GM19438 (cell line): ENCODE measurements around the gene KPNA1.
"Not testable (repeated sequence)": the region's sequence is repeated elsewhere in the genome, so short reads cannot be mapped to it uniquely, and the experiment has no call there.

Experiments used
- ATAC-seq: cut with Tn5 transposase; IDR thresholded peaks from one replicate; pipeline ENCODE4 v1.9.1; 2021; ENCODE audit warnings: low read depth; ENCODE audit not compliant: unreplicated experiment

Gene KPNA1

DNA sequence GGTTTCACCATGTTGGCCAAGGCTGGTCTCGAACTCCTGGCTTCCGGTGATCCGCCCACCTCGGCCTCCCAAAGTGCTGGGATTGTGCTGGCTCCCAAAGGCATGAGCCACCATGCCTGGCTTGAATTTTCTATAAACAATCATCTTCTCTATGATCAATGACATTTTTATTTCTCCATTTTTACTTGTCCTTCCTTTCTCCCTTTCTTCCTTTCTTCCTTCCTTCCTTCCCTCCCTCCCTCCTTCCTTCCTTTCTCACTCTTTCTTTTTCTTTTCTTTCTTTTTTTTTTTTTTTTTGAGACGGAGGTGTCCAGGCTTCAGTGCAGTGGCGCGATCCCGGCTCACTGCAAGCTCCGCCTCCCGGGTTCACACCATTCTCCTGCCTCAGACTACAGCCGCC is 8.6 kb upstream of the KPNA1 start:
- no peak for ATAC-seq

DNA sequence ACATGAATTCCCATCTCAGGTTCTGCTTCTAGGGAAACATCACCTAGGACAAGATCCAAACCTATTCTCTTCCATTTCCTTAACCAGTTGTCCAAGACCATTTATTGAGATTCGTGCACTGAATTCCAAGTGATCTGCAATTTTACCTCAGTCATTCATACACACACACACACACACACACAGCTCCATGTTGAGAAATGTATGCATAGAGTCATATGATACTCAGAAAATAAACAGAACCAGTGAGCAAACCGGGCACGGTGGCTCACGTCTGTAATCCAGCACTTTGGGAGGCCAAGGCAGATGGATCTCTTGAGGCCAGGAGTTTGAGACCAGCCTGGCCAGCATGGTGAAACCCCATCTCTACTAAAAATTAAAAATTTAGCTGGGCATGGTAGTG is 6.1 kb upstream of the KPNA1 start:
- no peak for ATAC-seq

DNA sequence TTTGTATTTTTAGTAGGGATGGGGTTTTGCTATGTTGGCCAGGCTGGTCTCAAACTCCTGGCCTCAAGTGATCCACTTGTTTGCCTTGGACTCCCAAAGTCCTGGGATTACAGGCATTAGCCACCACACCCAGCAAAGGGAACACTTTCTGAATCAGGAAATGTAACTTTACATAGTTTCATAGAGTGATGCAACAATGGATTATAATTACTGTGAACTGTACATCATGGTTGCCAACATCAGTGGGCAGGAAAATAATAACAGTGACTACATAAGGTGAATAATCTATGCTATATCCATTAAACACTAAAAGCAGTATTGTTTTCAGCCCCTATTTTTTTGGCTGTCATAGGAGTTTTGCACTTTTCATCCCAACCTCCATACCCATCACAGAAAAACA is 5.0 kb upstream of the KPNA1 start:
- ATAC-seq = no peak

DNA sequence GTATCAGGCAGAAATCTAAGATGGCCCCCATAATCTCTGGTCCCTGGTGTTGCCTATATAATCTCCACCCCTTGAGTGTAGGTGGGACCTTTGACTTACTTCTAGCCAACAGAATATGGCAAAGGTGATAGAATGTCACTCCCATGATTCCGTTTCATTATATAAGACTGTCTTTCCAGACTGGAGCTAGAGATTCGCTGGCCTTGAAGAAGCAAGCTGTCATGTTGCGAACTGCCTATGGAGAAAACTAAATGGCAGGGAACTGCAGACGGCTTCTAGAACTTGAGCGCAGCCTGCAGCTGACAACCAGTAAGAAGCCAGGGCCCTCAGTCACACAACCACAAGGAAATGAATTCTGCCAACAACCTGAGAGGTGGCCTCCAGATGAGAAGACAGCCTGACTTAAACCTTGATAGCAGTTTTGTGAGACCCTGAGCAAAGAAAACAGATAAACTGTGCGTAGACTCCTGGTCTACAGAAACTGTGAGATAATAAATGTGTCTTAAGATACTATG is 2.2 kb upstream of the KPNA1 start:
- no peak for ATAC-seq

DNA sequence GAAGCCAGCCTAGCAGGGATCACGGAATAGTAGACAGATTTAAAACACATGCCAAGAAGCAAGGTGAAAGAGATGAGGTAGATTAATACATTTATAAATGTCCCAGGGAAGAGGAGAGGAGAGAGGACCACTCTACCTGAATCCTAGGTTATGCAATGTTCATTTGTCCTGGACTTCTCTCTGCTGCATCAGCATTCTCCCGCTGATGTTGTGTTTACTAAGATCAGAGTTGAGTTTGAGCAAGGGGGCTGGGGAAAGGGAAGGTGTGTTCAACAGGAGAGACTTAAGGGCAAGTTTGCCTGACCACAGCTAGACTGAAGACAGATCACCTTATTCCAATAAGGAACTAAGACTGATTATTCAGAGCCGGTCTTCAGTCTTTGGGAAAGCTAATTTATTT is 1.1 kb upstream of the KPNA1 start:
- ATAC-seq = no peak

DNA sequence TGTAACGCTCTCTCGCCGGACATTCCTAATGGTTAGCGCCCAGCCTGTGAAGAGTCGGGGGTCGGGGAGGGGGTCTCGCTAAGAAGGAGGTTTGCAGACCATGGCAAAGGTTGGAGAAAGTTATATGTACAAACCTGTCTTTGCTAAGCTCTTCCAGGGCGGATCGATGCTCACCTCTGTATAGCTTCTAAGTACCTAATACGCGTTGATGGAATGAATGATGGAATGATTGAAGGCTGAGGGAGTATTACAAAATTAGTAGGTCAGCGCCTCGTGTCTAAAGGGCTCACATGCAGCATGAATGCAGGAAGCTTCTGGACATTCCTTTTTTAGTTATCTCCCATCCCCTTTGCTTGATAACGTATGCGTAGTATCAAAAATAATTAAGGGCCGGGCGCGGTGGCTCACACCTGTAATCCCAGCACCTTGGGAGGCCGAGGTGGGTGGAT is 305 bp upstream of the KPNA1 start:
- ATAC-seq = no peak

DNA sequence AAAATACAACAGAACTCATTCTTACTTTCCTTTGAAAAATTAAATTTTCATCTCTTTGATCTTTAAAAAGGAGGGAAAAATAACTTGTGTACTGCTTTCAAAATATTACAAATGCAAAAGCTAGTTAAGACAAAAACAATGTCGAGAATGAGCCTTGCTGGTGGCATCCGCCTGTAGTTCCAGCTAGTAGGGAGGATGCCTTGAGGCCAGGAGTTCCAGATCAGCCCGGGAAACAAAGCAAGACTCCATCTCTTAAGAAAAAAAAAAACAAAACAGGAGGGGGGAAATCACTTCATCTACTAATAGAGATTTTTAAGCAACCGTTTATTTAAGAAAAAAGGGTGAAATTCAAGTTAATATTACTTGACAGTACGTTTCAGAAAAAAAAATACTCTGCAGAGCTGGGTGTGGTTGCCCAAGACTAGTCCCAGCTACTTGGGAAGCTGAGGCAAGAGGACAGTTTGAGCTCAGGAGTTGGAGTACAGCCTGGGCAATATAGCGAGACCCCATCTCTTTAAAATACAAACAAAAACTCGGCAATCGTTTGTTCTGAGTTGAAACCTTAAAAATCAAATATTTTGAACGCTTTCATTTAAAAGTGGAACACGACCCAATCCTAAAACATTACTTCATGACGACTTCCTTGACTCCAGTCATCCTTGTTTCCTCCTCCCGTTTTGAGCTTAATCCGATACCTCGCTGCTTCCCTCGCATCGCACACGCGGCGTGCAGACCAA is 1.2 kb downstream of the KPNA1 start:
- no peak for ATAC-seq

DNA sequence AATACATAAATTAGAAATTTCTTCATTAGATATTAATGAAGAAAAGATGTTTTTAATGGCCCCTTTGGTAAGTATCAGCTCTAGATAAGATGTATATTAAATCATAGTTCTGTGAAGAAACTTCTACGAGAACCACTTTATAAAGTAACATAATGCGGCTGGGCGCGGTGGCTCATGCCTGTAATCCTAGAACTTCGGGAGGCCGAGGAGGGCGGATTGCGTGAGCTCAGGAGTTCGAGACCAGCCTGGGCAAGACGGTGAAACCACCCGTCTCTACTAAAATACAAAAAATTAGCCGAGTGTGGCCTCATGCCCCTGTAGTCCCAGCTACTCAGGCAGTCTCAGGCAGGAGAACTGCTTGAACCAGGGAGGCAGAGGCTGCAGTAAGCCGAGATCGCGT is 2.5 kb downstream of the KPNA1 start:
- no peak for ATAC-seq

DNA sequence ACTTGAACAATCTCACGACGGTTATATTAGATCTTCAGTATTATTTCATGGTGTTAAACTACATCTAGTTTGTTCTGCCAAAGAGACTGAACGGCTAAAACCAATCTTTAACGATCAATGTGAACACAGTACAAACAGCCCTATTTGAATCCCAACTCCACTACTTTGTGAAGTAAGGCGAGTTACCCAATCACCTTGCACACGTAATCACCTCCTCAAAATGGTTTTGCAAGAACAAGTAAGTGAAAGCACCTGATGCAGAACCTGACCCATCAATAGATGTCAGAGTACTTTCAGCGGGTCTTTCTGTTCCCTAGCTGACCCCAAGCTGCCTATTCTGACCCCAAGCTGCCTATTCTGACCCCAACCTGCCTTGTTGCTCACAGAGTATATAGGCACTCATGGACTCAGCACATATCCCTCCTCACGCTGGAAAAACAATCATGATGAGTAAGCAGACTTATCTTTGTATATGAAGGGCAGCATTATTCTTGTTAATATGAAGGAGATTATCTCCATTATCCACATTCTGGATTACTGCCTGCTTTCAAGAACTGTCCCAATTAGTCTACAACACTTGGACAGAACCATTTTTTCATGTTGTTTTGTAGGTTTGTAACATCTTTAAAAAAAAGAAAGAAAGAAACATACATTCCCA is 3.7 kb downstream of the KPNA1 start:
- no peak for ATAC-seq

DNA sequence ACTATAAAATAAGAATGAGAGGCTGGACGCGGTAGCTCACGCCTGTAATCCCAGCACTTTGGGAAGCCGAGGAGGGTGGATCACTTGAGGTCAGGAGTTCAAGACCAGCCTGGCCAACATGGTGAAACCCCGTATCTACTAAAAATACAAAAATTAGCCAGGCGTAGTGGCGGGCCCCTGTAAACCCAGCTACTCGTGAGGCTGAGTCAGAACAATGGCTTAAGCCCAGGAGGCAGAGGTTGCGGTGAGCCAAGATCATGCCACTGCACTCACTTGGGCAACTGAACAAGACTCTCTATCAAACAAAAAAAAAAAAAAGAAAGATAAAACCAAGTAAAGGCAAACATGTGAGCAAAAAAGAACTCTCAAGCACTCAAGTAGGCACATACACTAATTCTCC is 5.8 kb downstream of the KPNA1 start:
- ATAC-seq = not testable (repeated sequence)

DNA sequence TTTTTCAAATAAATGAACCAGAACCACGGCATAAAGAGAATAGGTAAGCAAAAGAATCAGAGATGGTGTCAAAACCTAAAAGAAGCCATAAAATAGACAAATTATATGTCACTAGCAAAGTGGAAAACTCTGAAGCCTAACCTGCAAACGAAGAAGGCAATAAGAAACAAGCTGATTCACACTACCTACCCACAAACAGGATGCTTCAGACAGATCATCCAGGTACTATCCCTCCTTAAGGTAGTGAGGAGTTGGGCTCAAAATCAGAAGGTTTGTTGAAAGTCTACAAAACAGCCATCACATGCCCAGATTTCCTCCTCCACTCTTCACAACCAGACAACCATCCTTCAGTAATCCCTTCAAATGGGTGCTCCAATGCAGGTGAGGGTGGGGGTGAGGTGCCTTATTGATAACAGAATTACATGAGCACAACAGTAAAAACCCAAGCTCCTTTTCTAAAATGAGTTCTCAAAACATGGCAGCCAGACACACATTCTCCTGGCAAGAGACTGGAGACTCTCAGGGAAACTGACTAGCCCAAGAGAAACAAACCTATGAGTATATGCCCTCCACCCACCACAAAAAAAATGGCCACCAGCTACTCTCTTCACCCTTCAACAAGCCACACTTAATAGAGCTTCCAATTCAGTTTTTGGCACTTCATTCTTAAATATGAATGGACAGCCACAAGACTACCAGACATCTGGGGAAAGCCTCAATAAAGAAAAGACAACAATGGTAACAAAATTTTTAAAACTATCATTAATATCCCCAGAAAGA is 6.4 kb downstream of the KPNA1 start:
- ATAC-seq = no peak

DNA sequence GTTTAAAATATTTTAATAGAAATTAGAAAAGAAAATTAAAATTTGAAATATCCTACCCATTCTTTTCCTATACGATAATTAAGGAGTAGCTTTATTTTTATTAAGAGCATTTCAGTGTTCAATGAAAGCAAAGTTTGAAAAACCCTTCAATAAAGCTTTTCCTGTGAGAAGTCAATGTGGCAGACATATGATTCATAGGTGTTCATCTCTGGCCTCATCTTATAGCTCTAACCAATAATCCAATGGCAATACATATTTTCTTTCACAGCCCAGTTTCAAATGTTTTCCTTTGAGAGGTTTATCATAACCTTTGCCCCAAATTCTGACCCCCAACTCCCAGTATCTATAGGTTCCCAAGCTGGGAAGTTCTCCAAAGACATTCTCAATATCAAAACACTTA is 8.3 kb downstream of the KPNA1 start:
- ATAC-seq = no peak

DNA sequence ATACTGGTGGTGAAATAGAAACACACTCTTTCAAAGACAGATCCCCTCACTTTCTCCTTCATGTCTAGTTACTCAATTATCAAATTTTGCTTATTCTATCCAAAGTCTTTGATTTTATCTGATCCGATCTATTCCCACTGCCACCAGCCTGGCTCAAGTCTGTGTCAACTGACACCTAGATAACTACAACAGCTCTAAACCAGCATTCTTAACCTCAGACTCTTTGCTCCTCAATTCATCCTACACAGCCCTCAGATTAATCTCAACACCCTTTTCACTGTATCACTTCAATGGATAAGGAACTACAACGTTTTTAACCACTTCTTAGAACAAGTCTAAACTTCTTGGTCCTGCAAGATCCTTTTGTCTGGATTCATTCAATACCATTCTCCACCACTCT is 9.1 kb downstream of the KPNA1 start:
- no peak for ATAC-seq

DNA sequence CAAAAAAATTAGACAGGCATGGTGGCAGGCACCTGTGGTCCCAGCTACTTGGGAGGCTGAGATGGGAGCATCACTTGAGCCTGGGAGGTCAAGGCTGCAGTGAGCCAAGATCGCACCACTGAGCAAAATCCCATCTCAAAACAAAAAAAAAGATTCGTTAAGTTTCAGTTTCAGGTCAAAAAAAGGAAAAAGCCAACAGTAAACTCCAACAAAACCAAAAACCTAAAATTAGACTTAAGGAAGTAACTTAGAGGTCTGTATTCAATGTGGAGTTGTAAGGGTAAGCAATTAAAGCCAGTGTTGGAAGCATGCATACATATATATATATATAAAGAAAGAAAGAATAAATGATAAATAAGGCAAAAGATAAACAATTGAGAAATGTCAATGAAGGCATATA is 11.8 kb downstream of the KPNA1 start:
- ATAC-seq = no peak

DNA sequence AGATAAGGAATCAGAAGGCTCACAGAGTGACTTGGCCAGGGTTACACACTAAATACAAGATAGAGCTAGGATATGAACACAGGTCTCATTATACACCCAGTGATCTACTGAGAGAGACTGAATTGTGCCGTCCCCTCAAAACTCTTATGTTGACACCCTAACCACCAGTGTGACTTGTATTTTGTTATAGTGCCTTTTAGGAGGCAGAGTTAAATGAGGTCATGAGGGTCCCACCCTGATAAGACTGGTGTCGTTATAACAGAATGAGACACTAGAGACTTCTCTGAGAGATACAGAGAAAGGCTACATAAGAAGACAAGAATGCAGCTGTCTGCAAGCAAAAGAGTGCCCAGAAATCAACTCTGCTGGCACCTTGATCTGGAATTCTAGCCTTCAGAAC is 12.6 kb downstream of the KPNA1 start:
- ATAC-seq = no peak

DNA sequence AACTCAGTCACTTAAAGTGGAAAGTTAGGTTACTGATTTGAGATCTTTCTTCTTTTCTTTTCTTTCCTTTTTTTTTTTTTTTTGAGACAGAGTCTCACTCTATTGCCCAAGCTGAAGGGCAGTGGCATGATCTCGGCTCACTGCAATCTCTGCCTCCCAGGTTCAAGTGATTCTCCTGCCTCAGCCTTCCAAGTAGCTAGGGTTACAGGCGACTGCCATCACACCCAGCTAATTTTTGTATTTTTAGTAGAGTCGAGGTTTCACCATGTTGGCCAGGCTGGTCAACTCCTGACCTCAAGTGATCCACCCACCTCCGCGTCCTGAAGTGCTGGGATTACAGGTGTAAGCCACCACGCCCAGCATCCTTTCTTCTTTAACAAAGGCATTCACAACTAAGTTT is 13.8 kb downstream of the KPNA1 start:
- not testable (repeated sequence) for ATAC-seq

DNA sequence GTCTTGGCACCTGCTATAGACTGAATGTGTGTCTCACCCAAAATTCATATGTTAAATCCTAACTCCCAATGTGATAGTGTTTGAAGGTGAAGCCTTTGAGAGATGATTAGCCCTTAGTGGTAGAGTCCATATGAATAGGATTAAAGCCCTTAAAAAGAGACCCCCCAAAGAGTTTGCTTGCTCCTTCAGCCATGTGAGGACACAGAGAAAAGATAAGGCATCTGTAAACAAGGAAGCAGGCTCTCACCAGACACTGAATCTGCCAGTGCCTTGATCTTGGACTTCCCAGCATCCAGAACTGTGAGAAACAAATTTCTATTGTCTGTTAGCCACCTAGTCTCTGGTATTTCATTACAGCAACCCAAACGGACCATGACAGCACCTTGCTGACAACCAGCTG is 16.6 kb downstream of the KPNA1 start:
- no peak for ATAC-seq

DNA sequence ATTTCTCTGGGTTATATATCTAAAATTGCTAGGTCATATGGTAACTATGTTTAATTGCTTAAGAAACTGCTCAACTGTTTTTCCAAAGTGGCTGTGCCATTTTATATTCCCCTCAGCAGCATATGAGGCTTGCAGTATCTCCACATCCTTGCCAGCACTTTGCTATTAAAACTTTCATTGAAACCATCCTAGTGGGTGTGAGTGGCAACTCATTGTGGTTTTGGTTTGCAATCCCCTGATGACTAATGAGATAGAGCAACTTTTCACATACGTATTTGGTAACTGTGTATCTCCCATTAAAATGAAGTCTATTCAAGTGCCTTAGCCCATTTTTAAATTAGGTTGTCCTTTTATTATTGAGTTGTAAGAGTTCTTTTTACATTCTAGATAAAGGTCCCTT is 17.3 kb downstream of the KPNA1 start:
- ATAC-seq = peak; percentile 65

DNA sequence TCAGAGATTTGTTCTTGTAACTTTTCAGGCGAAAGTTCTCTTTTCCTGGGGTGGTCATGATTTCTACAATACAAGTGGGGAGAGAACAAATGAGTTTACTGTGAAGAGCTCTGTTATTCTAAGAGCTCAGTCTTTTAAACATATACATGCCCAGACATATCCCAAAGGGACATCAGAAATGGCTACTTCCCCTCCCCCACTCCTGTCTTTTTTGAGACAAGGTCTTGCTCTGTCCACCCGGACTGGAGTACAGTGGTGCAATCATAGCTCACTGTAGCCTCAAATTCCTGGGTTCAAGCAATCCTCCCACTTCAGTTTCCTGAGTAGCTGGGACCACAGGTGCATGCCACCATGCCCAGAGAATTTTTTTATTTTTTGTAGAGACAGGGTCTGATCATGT is 18.2 kb downstream of the KPNA1 start:
- no peak for ATAC-seq

DNA sequence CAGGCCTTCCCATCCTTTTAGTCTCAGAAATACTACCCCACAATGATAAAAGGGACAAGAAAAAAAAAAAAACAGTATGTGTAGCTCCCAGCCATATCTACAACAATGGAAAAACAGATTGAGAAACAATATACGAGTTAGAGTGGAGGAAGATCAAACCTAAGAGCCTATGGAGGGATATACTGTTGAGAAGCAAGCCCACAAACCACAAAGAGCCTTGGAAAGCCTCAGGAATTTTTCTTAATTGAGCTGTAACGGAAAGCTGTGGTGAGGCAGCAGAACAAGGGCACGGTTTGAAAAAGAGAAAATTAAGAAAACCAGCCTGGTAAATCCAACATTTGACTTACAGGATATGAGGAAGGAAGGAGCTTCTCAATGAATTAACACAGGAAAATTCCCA is 21.4 kb downstream of the KPNA1 start:
- ATAC-seq = no peak

DNA sequence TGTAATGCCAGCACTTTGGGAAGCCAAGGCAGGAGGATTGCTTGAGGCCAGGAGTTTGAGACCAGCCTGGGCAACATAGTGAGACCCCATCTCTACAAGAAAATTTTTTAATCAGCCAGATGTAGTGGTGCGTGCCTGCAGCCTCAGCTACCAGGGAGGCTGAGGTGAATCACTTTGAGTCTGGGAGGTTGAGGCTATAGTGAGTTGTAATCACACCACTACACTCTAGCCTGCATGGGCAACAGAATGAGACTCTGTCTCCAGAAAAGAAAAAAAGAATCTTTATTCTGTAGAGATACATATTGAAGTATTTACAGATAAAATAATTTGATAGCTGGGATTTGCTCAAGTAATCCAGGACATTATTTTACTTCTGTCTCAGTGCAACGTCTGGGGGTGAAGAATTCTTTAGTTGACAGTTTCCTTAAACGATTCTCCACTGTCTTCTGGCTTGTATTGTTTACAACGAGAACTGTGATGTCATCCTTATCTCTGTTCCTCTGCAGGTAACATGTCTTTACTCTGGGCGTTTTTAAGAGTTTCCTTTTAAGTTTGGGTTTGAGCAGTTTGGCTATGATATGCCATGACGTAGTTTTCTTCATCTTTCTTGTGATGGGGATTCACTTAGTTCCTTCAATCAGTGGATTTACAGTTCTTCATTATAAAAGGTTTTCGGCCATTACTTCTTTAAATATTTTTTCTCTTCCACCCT is 26.3 kb downstream of the KPNA1 start:
- ATAC-seq = no peak
